Activated B cell treated with CpG ODN at 0.5 μM for 24 hours (primary cell): ENCODE data around the gene PRR23B. TPM values are rescaled to one million over a fixed set of nuclear protein-coding genes. Genes with fewer than 3 reads are reported as not detected.
"Not testable (repeated sequence)": the region's sequence is repeated elsewhere in the genome, so short reads cannot be mapped to it uniquely, and the experiment has no call there.

Experiments
- ATAC-seq: fragments of 200-7000 bp; cut with Tn5 transposase; one replicate; pipeline ENCODE4 v1.10.0; 2021; ENCODE audit warnings: low read depth, mild to moderate bottlenecking, moderate library complexity
- CTCF ChIA-PET: fragments of 350-600 bp; sonication (Branson Sonifier 250); formaldehyde crosslinking; loops from one replicate; lab custom pipeline; 2021; ENCODE audit warnings: antibody characterized with exemption; lab: Charles Lee
- POLR2A ChIA-PET: fragments of 350-600 bp; sonication (Branson Sonifier 250); formaldehyde crosslinking; loops from one replicate; lab custom pipeline; 2021; ENCODE audit warnings: antibody characterized with exemption; lab: Charles Lee
- DNase-seq: peaks from one replicate; pipeline ENCODE4 v3.0.0; 2022
- H3K27ac Mint-ChIP-seq: one replicate; pipeline ENCODE4 v1.8.0; 2020; ENCODE audit warnings: mixed read lengths
- H3K27me3 Mint-ChIP-seq: one replicate; pipeline ENCODE4 v1.8.0; 2021; ENCODE audit warnings: mixed read lengths
- H3K36me3 Mint-ChIP-seq: one replicate; pipeline ENCODE4 v1.8.0; 2021; ENCODE audit warnings: low read depth, mixed read lengths
- H3K4me1 Mint-ChIP-seq: one replicate; pipeline ENCODE4 v1.8.0; 2021; ENCODE audit warnings: mixed read lengths
- H3K4me3 Mint-ChIP-seq: one replicate; pipeline ENCODE4 v1.8.0; 2020; ENCODE audit warnings: mild to moderate bottlenecking, mixed read lengths
- H3K9me3 Mint-ChIP-seq: one replicate; pipeline ENCODE4 v1.8.0; 2020; ENCODE audit warnings: mixed read lengths
- CTCF ChIP-seq: fragments of 200-600 bp; IDR thresholded peaks from one replicate; pipeline ENCODE4 v1.8.0; 2022; ENCODE audit warnings: antibody characterized with exemption, mild to moderate bottlenecking
- intact Hi-C: fragments of 100-400 bp; cut with micrococcal nuclease; formaldehyde crosslinking; loops from one replicate; pipeline ENCODE4 v1.15.1; 2024
- total RNA-seq: library from RNA; stranded (reverse); gene quantifications from 2 replicates; pipeline ENCODE4 v1.2.3, GENCODE V29; 2022

PRR23B gene
- total RNA-seq, 1 donor from 2014 or later = not detected

- ChIA-PET CTCF (no interaction called here), POLR2A (no interaction called here)
- H3K27ac Mint-ChIP-seq = no peak overlapping the region
- intact Hi-C loops = no loop called here
- H3K27me3 Mint-ChIP-seq = no peaks in the 10 kb centered on the region
- TF ChIP-seq CTCF = no peak
- no peak for DNase-seq
- no peaks in the 10 kb centered on the region for H3K36me3 Mint-ChIP-seq
- H3K4me1 Mint-ChIP-seq = no peaks in the 10 kb centered on the region
- no peak overlapping the region for H3K4me3 Mint-ChIP-seq
- ATAC-seq = no peak
- peaks cover 7% of the 10 kb centered on the region for H3K9me3 Mint-ChIP-seq
Measured at GRCh38 chr3:139043554-139044365, 23.0 kb upstream of the PRR23B start.

- H3K9me3 Mint-ChIP-seq = peaks cover 3% of the 10 kb centered on the region
- CTCF ChIA-PET = no interaction called here
- intact Hi-C loops = no loop called here
- POLR2A ChIA-PET = no interaction called here
- TF ChIP-seq CTCF = no peak
- H3K27me3 Mint-ChIP-seq = peaks cover 2% of the 10 kb centered on the region
- DNase-seq (no peak), ATAC-seq (no peak)
- no peak overlapping the region for H3K27ac Mint-ChIP-seq
- no peaks in the 10 kb centered on the region for H3K4me1 Mint-ChIP-seq
- H3K4me3 Mint-ChIP-seq = no peak overlapping the region
- no peaks in the 10 kb centered on the region for H3K36me3 Mint-ChIP-seq
Measured at GRCh38 chr3:139037478-139037877, 16.8 kb upstream of the PRR23B start.

- H3K9me3 Mint-ChIP-seq = peaks cover 13% of the 10 kb centered on the region
- no peak for ATAC-seq
- TF ChIP-seq CTCF = no peak
- H3K27ac Mint-ChIP-seq = no peak overlapping the region
- DNase-seq = no peak
- CTCF ChIA-PET = no interaction called here
- H3K27me3 Mint-ChIP-seq = peaks cover 2% of the 10 kb centered on the region
- H3K36me3 Mint-ChIP-seq = no peaks in the 10 kb centered on the region
- H3K4me1 Mint-ChIP-seq = no peaks in the 10 kb centered on the region
- POLR2A ChIA-PET = interaction anchor here (0.6 kb wide), 1 partner anchor 425 kb away, joined by 9 read pairs; no protein-coding TSS in a partner anchor
- no peak overlapping the region for H3K4me3 Mint-ChIP-seq
- intact Hi-C loops = no loop called here
Measured at GRCh38 chr3:139032326-139033002, 11.7 kb upstream of the PRR23B start.

- DNase-seq, ATAC-seq, POLR2A ChIA-PET, intact Hi-C loops, H3K4me1 Mint-ChIP-seq, H3K36me3 Mint-ChIP-seq, H3K27me3 Mint-ChIP-seq, CTCF ChIA-PET, H3K27ac Mint-ChIP-seq, H3K4me3 Mint-ChIP-seq: not testable (repeated sequence)
- H3K9me3 Mint-ChIP-seq = peaks cover 13% of the 10 kb centered on the region
Measured at GRCh38 chr3:139030576-139030975, 9.8 kb upstream of the PRR23B start.

- no peaks in the 10 kb centered on the region for H3K4me1 Mint-ChIP-seq
- H3K4me3 Mint-ChIP-seq = no peak overlapping the region
- TF ChIP-seq CTCF = no peak
- no peaks in the 10 kb centered on the region for H3K36me3 Mint-ChIP-seq
- DNase-seq = no peak
- POLR2A ChIA-PET = no interaction called here
- ATAC-seq = no peak
- H3K27me3 Mint-ChIP-seq = no peaks in the 10 kb centered on the region
- no peak overlapping the region for H3K27ac Mint-ChIP-seq
- intact Hi-C loops = no loop called here
- peaks cover 4% of the 10 kb centered on the region for H3K9me3 Mint-ChIP-seq
- CTCF ChIA-PET = no interaction called here
Measured at GRCh38 chr3:139024968-139025367, 4.2 kb upstream of the PRR23B start.
